Measurements from ENCODE around the gene TRIM25. TPM values are rescaled to one million over a fixed set of nuclear protein-coding genes. Genes with fewer than 3 reads are reported as not detected.

TRIM25 gene
- 24.6 and 26.3 TPM in 2 replicates for total RNA-seq
- 9.1 and 11.4 TPM in 2 replicates for polyA plus RNA-seq

GRCh38 chr17:56913867-56914580, at the start of gene TRIM25:
TSS of gene TRIM25 (minus strand) at chr17:56914049. CDS start at chr17:56913988, 61 bp downstream.
- Histone ChIP-seq H3K4me1 (ENCODE audit: insufficient read depth) (peaks cover 21% of the 10 kb centered on the region), H3K27ac (peak within 1 kb of the TSS; percentile 94)

GRCh38 chr17:56960596-56961538, 47.0 kb upstream of the TRIM25 start, which contains the start of gene COIL:
TSS of gene COIL (minus strand) at chr17:56961050. CDS start at chr17:56961019, 31 bp downstream.
- TF ChIP-seq CTCF (IDR thresholded peaks at IDR 0.05; ENCODE audit: poor library complexity) (peak; percentile 99), EZH2 (IDR thresholded peaks at IDR 0.05; ENCODE audit: borderline replicate concordance) (no peak)
- WGBS (ENCODE audit: low lambda C conversion rate, missing lambda C conversion rate), result 6% methylated on average over 59 of the region's 59 CpGs
- H3K4me1 ChIP-seq (ENCODE audit: insufficient read depth), result peaks cover 10% of the 10 kb centered on the region
- H2AFZ ChIP-seq, result peak within 1 kb of the TSS; percentile 94
- H3K27me3 ChIP-seq, result no peaks in the 10 kb centered on the region
- H3K9me2 ChIP-seq (replicated peaks; ENCODE audit: insufficient read depth), result no peaks in the 10 kb centered on the region
- H3K4me2 ChIP-seq, result peak within 1 kb of the TSS; percentile 87
- H3K9me3 ChIP-seq (ENCODE audit: low read depth), result no peaks in the 10 kb centered on the region
- peak within 1 kb of the TSS; percentile 86 for H3K4me3 ChIP-seq
- no peaks in the 10 kb centered on the region for H3K36me3 ChIP-seq (replicated peaks; ENCODE audit: insufficient read depth, low read depth)
- peak within 1 kb of the TSS; percentile 99 for H3K27ac ChIP-seq
- peak; percentile 93 for DNase-seq (ENCODE audit: low spot score)
- H4K20me1 ChIP-seq (ENCODE audit: insufficient read depth, poor library complexity, severe bottlenecking), result no peaks in the 10 kb centered on the region
- H3K79me2 ChIP-seq, result peaks cover 44% of the 10 kb centered on the region

More at GRCh38 chr17:56913867-56914580, at the start of gene TRIM25:
- H3K79me2 ChIP-seq, result peaks cover 42% of the 10 kb centered on the region
- H3K4me2 ChIP-seq, result peak within 1 kb of the TSS; percentile 94
- 1% methylated on average over 38 of the region's 58 CpGs for WGBS (ENCODE audit: low lambda C conversion rate, missing lambda C conversion rate)
- peak within 1 kb of the TSS; percentile 89 for H3K4me3 ChIP-seq
- no peaks in the 10 kb centered on the region for H4K20me1 ChIP-seq (ENCODE audit: insufficient read depth, poor library complexity, severe bottlenecking)
- DNase-seq (ENCODE audit: low spot score), result peak; percentile 95
- H2AFZ ChIP-seq, result peak within 1 kb of the TSS; percentile 82
- H3K27me3 ChIP-seq, result no peaks in the 10 kb centered on the region
- no peaks in the 10 kb centered on the region for H3K36me3 ChIP-seq (replicated peaks; ENCODE audit: insufficient read depth, low read depth)
- H3K9me2 ChIP-seq (replicated peaks; ENCODE audit: insufficient read depth), result no peaks in the 10 kb centered on the region
- H3K9me3 ChIP-seq (ENCODE audit: low read depth), result no peaks in the 10 kb centered on the region
- no peak for TF ChIP-seq CTCF (IDR thresholded peaks at IDR 0.05; ENCODE audit: poor library complexity)
- TF ChIP-seq EZH2phosphoT487 (IDR thresholded peaks at IDR 0.05; ENCODE audit: low read depth, severe bottlenecking, unreplicated experiment), result no peak
- no peak for TF ChIP-seq EZH2 (IDR thresholded peaks at IDR 0.05; ENCODE audit: borderline replicate concordance)

GRCh38 chr17:56956992-56957391, 43.1 kb upstream of the TRIM25 start:
- no peak overlapping the region for H3K27ac ChIP-seq
- H2AFZ ChIP-seq, result no peak overlapping the region
- H3K36me3 ChIP-seq (replicated peaks; ENCODE audit: insufficient read depth, low read depth), result no peaks in the 10 kb centered on the region
- TF ChIP-seq EZH2 (IDR thresholded peaks at IDR 0.05; ENCODE audit: borderline replicate concordance) (no peak), CTCF (IDR thresholded peaks at IDR 0.05; ENCODE audit: poor library complexity) (no peak), EZH2phosphoT487 (IDR thresholded peaks at IDR 0.05; ENCODE audit: low read depth, severe bottlenecking, unreplicated experiment) (no peak)
- WGBS (ENCODE audit: low lambda C conversion rate, missing lambda C conversion rate), result 100% methylated on average over 5 of the region's 5 CpGs
- H3K9me2 ChIP-seq (replicated peaks; ENCODE audit: insufficient read depth), result no peaks in the 10 kb centered on the region
- H3K4me1 ChIP-seq (ENCODE audit: insufficient read depth), result peaks cover 9% of the 10 kb centered on the region
- H3K4me2 ChIP-seq, result no peak overlapping the region
- no peak overlapping the region for H3K4me3 ChIP-seq
- no peak for DNase-seq (ENCODE audit: low spot score)
- H3K79me2 ChIP-seq, result peaks cover 71% of the 10 kb centered on the region
- H3K27me3 ChIP-seq, result no peaks in the 10 kb centered on the region
- no peaks in the 10 kb centered on the region for H3K9me3 ChIP-seq (ENCODE audit: low read depth)
- H4K20me1 ChIP-seq (ENCODE audit: insufficient read depth, poor library complexity, severe bottlenecking), result no peaks in the 10 kb centered on the region
